Measurements from ENCODE around the gene ETFDH. TPM values are rescaled to one million over a fixed set of nuclear protein-coding genes. Genes with fewer than 3 reads are reported as not detected.
"Not testable (repeated sequence)": the region's sequence is repeated elsewhere in the genome, so short reads cannot be mapped to it uniquely, and the experiment has no call there.

Gene ETFDH
- polyA plus RNA-seq (ENCODE audit: insufficient read length in 12 of 12): 10 to 100 TPM in 11 of 12 donors, not detected in 1; 16.0 to 34.4 (median 24.2) TPM
- long read RNA-seq, donor 1, partial matches to known transcripts: 99 of 130 reads
- long read RNA-seq, donor 1, other reads (novel, unspliced or antisense): 26 of 130 reads
- long read RNA-seq, donor 2, transcript ETFDH-206 (13 exons, 3,282 nt): major isoform, 6 of 130 reads
- long read RNA-seq, donor 2, partial matches to known transcripts: 122 of 130 reads
- long read RNA-seq, donor 2, other reads (novel, unspliced or antisense): 0 of 130 reads
- long read RNA-seq, donor 3, partial matches to known transcripts: 36 of 49 reads
- long read RNA-seq, donor 3, other reads (novel, unspliced or antisense): 8 of 49 reads
- long read RNA-seq, donor 4, partial matches to known transcripts: 0 of 10 reads
- long read RNA-seq, donor 4, other reads (novel, unspliced or antisense): 9 of 10 reads
- long read RNA-seq, donor 5, partial matches to known transcripts: 125 of 128 reads
- long read RNA-seq, donor 5, other reads (novel, unspliced or antisense): 0 of 128 reads
- long read RNA-seq, donor 6, partial matches to known transcripts: 12 of 15 reads
- long read RNA-seq, donor 6, other reads (novel, unspliced or antisense): 0 of 15 reads
- long read RNA-seq, donor 7, partial matches to known transcripts: 0 of 2 reads
- long read RNA-seq, donor 7, other reads (novel, unspliced or antisense): 0 of 2 reads
- long read RNA-seq, donor 8, transcript ETFDH-206 (13 exons, 3,282 nt): major isoform, 5 of 82 reads
- long read RNA-seq, donor 8, partial matches to known transcripts: 32 of 82 reads
- long read RNA-seq, donor 8, other reads (novel, unspliced or antisense): 43 of 82 reads
- long read RNA-seq, donor 9, partial matches to known transcripts: 5 of 22 reads
- long read RNA-seq, donor 9, other reads (novel, unspliced or antisense): 16 of 22 reads
- long read RNA-seq, donor 10, partial matches to known transcripts: 26 of 28 reads
- long read RNA-seq, donor 10, other reads (novel, unspliced or antisense): 0 of 28 reads
- long read RNA-seq, donor 11, partial matches to known transcripts: 35 of 69 reads
- long read RNA-seq, donor 11, other reads (novel, unspliced or antisense): 30 of 69 reads

DNA sequence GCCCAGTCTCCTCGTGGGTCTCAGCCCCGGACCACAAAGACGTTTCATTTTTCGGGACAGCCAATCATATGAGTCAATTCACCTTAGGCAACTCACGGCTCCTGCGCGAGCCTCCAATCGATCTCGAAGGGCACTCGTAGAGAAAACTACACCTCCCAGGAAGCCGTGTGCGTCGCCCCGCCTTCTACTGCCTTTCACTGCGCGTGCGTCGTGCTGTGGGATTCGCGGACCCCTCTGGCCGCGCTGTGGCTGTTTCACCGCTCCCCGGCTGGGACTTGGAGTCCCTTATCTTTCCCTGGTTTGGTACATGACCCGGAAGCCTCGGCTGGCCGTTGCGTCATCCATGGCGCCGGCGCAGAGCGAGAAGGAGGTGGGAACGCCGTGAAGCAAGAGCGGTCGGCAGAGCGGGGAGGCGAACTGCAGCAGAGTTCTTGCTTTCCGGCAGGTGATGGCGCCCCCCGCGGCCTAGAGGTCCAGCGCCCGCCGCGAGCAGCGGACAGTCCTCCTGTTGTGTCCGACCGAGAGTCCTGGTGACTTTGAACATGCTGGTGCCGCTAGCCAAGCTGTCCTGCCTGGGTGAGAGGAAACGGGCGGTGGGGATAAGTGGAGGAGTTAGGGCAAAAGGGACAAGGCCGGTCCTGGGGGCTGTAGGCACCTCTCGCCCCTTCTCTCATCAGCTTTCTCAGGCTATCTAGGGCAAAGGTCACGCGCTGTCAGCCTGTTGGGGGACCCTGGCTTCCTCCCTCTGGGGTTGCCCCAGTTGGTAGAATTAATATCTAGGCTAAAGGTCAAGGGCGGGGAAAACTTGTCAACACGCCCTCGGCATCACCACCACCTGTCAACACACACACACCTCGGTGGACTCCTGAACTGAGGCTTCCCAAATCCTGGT is at the start of gene ETFDH:
ETFDH (plus strand) TSS at position 382 of the 892 bp plus-strand sequence; CDS start at position 543, 161 bp downstream.
- DNase-seq: peak; percentile 100

DNA sequence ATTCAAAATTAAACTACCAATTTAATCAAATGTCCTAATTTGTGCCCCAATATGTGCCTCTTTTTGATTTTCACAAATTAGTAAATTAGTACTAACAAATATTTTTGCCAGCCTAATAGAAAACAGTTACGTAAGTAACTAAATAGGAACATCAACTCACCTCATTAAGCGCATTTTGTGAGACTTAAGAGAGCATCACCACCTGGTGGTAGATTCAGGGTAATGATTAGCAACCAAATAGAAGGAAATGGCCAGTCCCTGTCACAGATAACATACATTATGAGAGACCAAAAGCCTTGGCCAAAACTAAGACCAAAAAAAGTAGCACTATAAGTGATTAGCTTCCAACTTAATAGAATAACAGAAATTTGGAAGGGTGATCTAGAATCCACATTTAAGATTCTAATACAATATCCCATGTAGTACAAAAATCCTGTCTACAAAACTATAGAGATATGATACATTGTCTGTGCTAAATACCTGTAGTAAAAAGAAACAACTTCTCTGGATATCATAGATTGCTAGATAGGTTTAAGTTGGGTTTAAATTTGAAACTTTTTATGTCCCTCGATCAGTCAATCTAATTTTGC is 47.1 kb upstream of the ETFDH start:
- DNase-seq: peak; percentile 48

DNA sequence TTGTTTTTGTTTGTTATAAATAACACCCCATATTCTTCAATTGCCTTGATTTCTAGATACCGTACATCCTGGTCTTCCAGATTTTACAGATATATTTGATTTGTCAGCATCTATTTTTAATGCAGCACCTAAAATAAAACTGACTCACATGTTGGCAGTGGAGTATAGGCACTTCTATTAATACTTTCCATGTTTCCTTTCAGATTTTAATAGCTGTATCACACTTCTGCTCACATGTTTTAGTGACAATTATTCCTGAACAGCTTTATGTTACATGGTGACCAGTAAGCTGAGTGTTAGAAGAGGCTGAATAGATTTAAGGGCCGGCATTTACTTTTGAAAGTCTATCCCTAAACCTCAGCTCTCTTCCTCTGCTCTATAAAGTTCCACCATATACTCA is 46.6 kb upstream of the ETFDH start:
- no peak for DNase-seq

DNA sequence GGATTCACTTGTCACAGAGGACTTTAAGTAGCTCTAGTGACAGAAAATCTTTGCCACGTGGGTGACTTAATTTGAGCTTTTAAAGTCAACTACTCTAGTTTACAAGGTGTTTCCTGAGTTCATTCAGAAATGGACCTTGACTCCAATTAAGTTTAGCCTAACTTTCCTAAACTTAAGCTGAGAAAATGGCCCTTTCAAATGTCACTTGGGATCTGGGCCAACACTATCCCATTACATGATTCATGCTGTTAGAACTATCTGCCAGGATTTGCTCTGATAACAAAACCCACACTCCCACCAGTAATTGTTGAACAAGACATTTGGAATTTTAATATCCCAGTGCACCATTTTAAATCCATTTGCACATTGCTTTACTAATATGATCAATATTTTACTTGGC is 41.2 kb upstream of the ETFDH start:
- DNase-seq: no peak

DNA sequence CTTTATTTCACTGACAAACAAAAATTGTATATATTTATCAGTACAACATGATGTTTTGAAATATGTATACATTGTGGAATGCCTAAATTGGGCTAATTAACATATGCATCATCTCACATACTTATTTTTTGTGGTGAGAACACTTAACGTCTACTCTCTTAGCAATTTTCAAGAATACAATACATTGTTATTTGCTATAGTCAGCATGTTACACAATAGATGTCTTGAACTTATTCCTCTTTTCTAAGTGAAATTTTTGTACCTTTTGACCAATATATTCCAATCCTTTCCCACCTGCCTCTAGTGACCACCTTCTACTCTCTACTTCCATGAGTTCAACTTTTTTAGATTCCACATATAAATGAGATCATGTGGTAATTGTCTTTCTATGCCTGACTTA is 35.5 kb upstream of the ETFDH start:
- DNase-seq: no peak

DNA sequence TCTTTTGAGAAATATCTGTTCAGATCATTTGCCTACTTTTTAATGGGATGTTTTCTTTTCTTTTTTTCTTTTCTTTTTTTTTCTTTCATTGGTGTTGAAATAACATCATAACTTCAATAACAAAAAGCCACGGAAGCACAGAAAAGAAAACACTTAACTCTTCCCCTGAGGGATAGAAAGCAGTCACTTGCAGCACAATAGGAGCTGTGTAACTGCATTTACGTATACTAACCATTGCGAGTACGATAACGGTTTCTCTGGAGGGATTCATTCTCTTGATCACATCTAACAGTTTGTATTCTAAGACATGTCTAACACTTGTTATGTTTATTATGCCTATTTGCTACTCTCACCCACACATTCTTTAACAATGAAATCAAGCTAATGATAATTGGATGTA is 27.7 kb upstream of the ETFDH start:
- DNase-seq: no peak

DNA sequence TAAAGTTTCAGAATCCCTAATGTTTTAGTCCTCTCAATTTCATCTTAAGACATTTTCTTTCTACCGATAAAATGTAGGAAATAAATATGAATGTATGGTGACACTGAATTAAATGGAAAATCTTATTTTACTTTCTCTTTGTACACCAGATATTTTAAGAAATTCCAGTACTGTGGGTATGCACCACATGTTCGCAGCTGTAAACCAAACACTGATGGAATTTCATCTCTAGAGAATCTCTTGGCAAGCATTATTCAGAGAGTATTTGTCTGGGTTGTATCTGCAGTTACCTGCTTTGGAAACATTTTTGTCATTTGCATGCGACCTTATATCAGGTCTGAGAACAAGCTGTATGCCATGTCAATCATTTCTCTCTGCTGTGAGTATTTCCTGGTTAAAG is 27.3 kb upstream of the ETFDH start:
- no peak for DNase-seq

DNA sequence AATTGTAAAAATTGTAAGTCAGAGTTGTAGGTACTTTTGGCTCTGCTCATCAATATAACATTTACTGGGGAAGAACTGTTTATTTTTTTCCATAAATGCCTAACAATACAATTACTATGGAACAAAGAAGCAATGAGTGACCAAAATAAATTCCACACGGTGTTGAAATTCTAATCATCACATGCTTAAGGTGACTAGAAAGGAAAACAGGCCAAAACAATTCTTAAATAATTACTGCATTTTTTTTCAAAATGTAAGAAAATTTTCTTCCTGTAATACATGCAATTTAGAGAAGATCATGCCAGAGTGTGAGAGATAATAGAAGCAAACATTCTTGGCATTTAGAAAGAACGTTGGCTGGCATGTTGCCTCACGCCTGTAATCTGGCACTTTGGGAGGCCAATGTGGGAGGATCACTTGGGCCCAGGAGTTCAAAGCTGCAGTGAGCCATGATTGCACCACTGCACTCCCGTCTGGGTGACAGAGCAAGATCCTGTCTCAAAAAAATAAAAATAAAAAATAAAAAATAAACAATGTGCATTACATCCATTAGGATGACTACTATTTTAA is 22.9 kb upstream of the ETFDH start:
- DNase-seq: no peak

DNA sequence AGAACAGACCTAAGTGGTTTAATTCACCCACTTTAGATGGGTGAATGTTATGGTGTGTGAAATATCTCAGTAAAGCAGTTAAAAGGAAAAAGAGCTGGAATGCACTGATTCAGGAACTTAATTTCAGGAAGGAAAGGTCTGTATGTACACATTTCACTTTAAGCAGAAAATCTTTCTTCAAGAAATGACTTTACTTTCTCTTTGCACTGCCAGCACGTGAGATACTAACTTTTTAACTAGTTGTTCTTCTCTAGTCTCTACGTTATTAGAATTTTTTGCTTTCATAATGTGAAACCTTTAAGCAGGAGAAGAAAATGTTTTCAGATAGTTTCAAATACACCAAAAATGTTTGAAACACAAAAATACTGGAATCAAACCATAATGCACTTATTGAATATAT is 19.2 kb upstream of the ETFDH start:
- DNase-seq: no peak

DNA sequence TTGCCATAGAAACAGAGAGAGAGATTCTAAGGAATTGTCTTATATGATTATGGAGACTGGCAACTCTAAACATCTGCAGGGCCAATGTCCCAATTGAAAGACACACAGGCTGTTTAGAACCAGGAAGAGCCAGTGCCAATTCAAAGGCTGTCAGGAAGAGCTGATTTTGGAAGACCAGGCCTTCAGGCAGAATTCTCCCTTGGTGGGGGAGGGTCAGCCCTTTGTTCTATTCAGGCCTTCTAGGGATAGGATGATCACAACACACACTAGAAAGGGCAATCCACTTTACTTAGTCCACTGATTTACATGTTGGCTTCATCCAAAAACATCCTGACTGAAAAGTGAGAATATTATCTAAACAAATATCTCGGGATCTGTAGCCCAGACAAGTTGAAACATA is 15.7 kb upstream of the ETFDH start:
- DNase-seq: no peak

DNA sequence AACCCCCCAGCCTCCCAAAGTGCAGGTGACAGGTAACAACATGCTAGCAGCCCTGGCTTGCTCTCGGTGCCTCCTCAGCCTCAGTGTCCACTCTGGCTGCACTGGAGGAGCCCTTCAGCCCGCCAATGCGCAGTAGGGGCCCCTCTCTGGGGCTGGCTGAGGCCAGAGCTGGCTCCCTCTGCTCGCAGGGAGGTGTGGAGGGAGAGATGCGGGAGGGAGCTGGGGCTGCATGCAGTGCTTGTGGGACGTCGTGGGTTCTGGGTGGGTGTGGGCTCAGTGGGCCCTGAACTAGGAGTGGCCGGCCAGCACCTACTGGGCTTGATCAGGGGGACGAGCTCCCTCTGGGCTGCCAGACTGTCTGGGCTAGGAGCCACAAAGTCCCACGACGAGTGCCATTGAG is 14.8 kb upstream of the ETFDH start:
- DNase-seq: no peak

DNA sequence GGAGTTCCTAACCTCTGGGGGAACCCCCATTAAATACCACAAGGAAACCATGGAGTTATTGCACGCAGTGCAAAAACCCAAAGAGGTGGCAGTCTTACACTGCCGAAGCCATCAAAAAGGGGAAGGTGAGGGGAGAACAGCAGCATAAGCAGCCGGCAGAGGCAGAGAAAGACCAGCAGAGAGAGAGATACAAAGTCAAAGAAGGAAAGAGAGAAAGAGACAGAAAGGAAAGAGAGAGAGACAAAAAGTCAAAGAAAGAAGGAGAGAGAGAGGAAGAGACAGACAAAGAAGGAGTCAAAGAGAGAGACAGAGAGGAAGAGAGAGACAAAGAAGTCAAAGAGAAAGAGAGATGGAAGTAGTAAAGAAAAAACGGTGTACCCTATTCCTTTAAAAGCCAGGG is 8.8 kb upstream of the ETFDH start:
- DNase-seq: not testable (repeated sequence)

DNA sequence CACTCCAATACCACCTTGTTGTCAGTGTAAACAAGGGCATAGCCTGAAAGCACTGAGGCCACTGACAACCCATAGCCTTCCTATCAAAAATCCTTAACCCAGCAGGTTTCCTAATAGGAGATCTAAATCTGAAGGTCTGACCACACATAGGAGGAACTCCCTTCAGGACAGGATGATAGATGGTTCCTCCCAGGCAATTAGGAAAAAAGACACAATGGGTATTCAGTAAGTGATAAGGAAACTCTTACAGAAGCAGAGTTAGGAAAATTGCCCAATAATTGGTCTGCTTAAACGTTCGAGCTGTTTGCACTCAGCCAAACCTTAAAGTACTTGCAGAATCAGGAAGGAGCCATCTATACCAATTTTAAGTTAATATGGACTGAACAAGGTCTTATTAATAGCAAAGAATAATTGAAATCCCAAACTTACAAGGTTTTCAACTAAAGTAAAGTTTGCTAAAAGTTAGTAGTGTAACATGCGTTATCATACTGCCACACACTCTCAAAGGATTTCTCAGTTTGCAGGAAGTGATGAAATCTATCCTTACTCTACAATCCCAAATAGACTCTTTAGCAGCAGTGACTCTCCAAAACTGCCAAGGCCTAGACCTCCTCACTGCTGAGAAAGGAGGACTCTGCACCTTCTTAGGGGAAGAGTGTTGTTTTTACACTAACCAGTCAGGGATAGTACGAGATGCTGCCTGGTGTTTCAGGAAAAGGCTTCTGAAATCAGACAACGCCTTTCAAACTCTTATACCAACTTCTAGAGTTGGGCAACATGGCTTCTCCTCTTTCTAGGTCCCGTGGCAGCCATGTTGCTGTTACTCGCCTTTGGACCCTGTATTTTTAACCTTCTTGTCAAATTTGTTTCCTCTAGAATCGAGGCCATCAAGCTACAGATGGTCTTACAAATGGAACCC is 8.1 kb upstream of the ETFDH start:
- DNase-seq: not testable (repeated sequence)

DNA sequence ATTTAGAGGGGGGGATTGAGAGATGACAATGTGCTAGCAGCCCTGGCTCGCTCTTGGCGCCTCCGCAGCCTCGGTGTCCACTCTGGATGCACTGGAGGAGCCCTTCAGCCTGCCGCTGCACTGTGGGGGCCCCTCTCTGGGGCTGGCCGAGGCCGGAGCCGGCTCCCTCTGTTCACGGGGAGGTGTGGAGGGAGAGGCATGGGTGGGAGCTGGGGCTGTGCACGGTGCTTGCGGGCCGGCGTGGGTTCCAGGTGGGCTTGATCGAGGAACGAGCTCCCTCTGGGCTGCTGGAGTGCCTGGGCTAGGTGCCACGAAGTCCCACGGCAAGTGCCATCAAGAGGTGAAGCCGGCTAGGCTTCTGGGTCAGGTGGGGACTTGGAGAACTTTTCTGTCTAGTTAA is 7.3 kb upstream of the ETFDH start:
- DNase-seq: no peak

DNA sequence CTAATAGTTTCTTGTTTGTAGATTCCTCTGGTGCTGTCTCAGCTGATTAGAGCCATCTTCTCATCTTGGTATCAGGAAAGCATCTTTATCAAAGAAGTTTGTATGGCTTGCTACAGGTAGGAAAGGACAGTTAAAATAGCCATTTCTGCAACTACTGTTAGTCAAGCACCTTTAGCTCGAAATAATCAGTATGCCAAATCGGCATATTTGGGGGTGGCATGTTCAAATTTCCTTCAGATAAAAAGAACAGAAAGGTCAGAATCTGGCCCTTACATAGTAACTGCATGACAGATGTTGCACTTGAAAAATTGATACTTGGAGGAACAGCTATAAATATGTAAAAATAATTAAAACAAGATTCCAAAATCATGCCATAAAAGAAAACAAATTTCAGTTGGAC is 5.2 kb upstream of the ETFDH start:
- no peak for DNase-seq

DNA sequence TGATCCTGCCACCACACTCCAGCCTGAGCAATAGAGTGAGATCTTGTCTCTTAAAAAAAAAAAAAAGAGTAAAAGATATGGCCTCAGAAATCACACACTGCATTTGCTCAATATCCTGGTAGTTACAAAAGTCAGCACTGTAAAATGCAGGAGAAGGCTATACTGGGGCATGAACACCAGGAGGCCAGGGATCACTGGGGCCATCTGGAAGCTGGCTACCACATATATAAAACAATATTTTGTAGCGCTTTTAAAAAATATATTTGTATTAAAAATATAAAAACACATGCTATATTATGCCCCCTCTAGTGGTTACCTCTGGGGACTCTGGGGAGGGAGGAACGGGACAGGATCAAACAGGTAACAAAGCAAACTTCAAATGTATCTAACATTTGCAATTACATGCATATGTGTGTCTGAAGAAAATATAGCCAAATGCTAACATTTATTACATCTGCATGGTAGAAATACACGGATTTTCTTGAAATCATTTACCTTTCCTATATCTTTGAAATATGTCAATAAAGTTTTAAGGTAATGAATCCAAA is 4.4 kb upstream of the ETFDH start:
- DNase-seq: no peak

DNA sequence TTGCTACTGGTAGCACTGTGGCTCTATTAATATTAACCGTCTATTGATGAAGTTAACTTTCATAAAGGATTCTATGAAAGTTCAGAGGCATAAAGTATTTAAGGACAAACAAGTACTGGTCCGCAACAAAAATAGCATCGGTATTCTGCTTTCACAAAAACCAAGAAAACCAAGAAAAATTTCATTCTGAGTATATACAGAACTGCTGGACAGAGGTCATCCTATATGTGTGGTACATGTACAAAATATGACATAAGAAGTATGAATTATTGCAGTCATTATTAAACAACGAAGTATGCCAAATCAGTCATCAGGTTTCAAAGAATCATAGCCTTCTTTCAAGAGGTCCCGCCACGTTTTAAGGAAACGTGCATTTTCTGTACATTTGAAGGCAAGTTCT is 2.8 kb upstream of the ETFDH start:
- no peak for DNase-seq

DNA sequence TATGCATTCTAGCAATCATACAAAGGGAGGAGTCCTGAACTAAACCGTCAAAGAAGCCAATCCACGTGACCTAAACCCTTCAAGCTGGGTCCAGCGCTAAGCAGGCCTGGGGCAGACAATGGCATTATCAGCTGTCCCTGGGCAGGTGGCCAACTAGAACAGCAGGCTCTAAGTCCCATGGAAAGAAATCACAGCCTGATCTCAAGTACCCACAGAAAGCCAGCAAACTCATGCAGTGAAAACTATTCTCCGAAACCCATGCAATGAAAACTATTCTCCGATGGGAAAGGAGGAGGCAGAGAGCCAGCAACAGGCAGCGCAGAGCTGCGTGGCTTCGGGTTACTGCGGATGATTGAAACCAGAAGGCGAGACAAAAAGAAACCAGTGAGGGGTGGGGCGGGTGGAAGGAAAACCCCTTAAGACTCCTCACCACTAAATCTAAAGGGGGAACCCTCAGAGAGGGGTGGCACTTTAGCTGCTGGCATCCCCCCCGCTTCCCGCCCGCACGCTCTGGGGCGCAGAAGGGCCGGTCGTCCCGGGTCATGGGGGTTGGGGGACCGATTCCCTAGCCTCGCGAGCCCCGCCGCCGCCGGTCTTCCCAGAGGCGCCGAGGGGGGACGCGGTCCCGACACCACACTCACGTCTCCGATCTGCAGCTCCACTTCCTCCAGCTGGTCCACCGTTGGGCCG is 976 bp upstream of the ETFDH start:
- DNase-seq: peak; percentile 86

DNA sequence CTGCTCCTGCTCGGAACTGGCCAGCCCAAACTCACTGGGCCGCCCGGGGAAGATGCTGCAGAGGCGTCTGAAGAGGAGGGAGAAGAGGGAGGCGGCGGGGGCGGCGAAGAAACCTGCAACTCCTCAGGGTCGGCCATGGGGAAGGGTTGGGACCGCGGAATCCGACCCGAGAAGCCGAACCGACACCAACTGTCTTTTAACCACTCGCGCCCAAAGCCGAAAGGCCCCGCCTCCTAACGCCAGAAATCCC is 506 bp upstream of the ETFDH start, which contains the start of gene C4orf46:
C4orf46 (minus strand) TSS at position 223 of the 250 bp plus-strand sequence; CDS start at position 137, 86 bp downstream.
- DNase-seq: no peak
